Vagina (tissue), 2 donors: ENCODE data around the gene AGPAT3. TPM values are rescaled to one million over a fixed set of nuclear protein-coding genes. Genes with fewer than 3 reads are reported as not detected.

Experiments used
- DNase-seq, 2 donors: peaks; one replicate each; pipeline ENCODE4 v3.0.0-alpha.2; 2017; ENCODE audit errors: extremely low spot score in 2 of 2
- H3K27ac ChIP-seq: fragments of 200-600 bp; sonication (generic); one replicate; pipeline ENCODE4 v1.5.1; 2019
- H3K27me3 ChIP-seq: fragments of 200-600 bp; sonication (generic); one replicate; pipeline ENCODE4 v1.5.1; 2019
- H3K36me3 ChIP-seq, 2 donors: fragments of 200-600 bp; sonication (generic); one replicate each; pipeline ENCODE4 v1.5.1; 2017 to 2019
- H3K4me1 ChIP-seq: fragments of 200-600 bp; sonication (generic); one replicate; pipeline ENCODE4 v1.5.1; 2019
- H3K4me3 ChIP-seq, 2 donors: fragments of 200-600 bp; sonication (generic); 1 replicate in 1 of 2; 2 replicates in 1 of 2; pipeline ENCODE4 v1.5.1; 2016 to 2019
- H3K9me3 ChIP-seq: fragments of 200-600 bp; sonication (generic); one replicate; pipeline ENCODE4 v1.5.1; 2019
- CTCF ChIP-seq, 3 experiments: fragments of 450-650 bp in 2 of 3; fragments of 200-600 bp in 1 of 3; sonication (generic) in 1 of 3; IDR thresholded peaks; one replicate each; pipeline ENCODE4 v1.5.1; 2017 to 2019; ENCODE audit warnings: antibody characterized with exemption in 3 of 3, mild to moderate bottlenecking in 2 of 3, moderate library complexity in 2 of 3
- POLR2A ChIP-seq, 2 donors: fragments of 450-650 bp; IDR thresholded peaks; one replicate each; pipeline ENCODE4 v1.6.1; 2017; ENCODE audit warnings: antibody characterized with exemption in 2 of 2, mild to moderate bottlenecking in 2 of 2, moderate library complexity in 2 of 2
- POLR2AphosphoS5 ChIP-seq, 2 donors: sonication (generic); formaldehyde crosslinking; IDR thresholded peaks; one replicate each; pipeline ENCODE4 v1.9.0; 2017; ENCODE audit warnings: antibody characterized with exemption in 2 of 2, mild to moderate bottlenecking in 2 of 2, low read depth in 1 of 2; ENCODE audit not compliant: insufficient read depth in 1 of 2
- intact Hi-C: fragments of 100-400 bp; cut with DNase I; formaldehyde crosslinking; loops from one replicate; pipeline ENCODE4 v1.15.1; 2023
- total RNA-seq: library from RNA; depleted of rRNA; stranded (reverse); fragments of >200 nt; gene quantifications from one replicate; pipeline ENCODE4 v1.2.3, GENCODE V29; 2016

The AGPAT3 gene
- total RNA-seq, 1 donor from 2014 or later, result 34.4 TPM

GRCh38 chr21:43886565-43886964, 21.5 kb downstream of the AGPAT3 start:
- intact Hi-C loops, result no loop called here

GRCh38 chr21:43889069-43889468, 24.0 kb downstream of the AGPAT3 start:
- intact Hi-C loops, result no loop called here
- no peak overlapping the region for H3K4me3 ChIP-seq
- H3K27ac ChIP-seq, result no peak overlapping the region
- H3K27me3 ChIP-seq, result no peaks in the 10 kb centered on the region
- no peak for TF ChIP-seq POLR2A (IDR thresholded peaks at IDR 0.05)
- TF ChIP-seq POLR2AphosphoS5 (IDR thresholded peaks at IDR 0.05; ENCODE audit: insufficient read depth in 1 of 2, low read depth in 1 of 2), result no peak
- no peak for TF ChIP-seq CTCF (IDR thresholded peaks at IDR 0.05)
- DNase-seq, result no peak
- no peaks in the 10 kb centered on the region for H3K36me3 ChIP-seq
- no peaks in the 10 kb centered on the region for H3K9me3 ChIP-seq
- peaks cover 24% of the 10 kb centered on the region for H3K4me1 ChIP-seq

More at GRCh38 chr21:43886565-43886964, 21.5 kb downstream of the AGPAT3 start:
- H3K4me1 ChIP-seq, result peaks cover 36% of the 10 kb centered on the region
- H3K27ac ChIP-seq, result no peak overlapping the region
- H3K9me3 ChIP-seq, result no peaks in the 10 kb centered on the region
- H3K27me3 ChIP-seq, result no peaks in the 10 kb centered on the region
- no peaks in the 10 kb centered on the region for H3K36me3 ChIP-seq
- no peak for DNase-seq
- no peak overlapping the region for H3K4me3 ChIP-seq
- TF ChIP-seq POLR2A (IDR thresholded peaks at IDR 0.05) (no peak), CTCF (IDR thresholded peaks at IDR 0.05) (no peak), POLR2AphosphoS5 (IDR thresholded peaks at IDR 0.05; ENCODE audit: insufficient read depth in 1 of 2, low read depth in 1 of 2) (no peak)

- intact Hi-C loops, result no loop called here
- TF ChIP-seq CTCF (IDR thresholded peaks at IDR 0.05) (no peak), POLR2A (IDR thresholded peaks at IDR 0.05) (no peak), POLR2AphosphoS5 (IDR thresholded peaks at IDR 0.05; ENCODE audit: insufficient read depth in 1 of 2, low read depth in 1 of 2) (no peak)
- no peak for DNase-seq
Measured at GRCh38 chr21:43890042-43890441, 25.0 kb downstream of the AGPAT3 start.

GRCh38 chr21:43892334-43892733, 27.3 kb downstream of the AGPAT3 start:
- intact Hi-C loops, result no loop called here
- H3K9me3 ChIP-seq, result no peaks in the 10 kb centered on the region
- no peaks in the 10 kb centered on the region for H3K36me3 ChIP-seq

More at GRCh38 chr21:43890042-43890441, 25.0 kb downstream of the AGPAT3 start:
- Histone ChIP-seq H3K27ac (no peak overlapping the region), H3K9me3 (no peaks in the 10 kb centered on the region), H3K4me1 (peaks cover 14% of the 10 kb centered on the region), H3K27me3 (no peaks in the 10 kb centered on the region), H3K4me3 (no peak overlapping the region), H3K36me3 (no peaks in the 10 kb centered on the region)

More at GRCh38 chr21:43892334-43892733, 27.3 kb downstream of the AGPAT3 start:
- no peak overlapping the region for H3K4me3 ChIP-seq
- H3K27ac ChIP-seq, result no peak overlapping the region
- TF ChIP-seq POLR2AphosphoS5 (IDR thresholded peaks at IDR 0.05; ENCODE audit: insufficient read depth in 1 of 2, low read depth in 1 of 2) (no peak), CTCF (IDR thresholded peaks at IDR 0.05) (no peak), POLR2A (IDR thresholded peaks at IDR 0.05) (no peak)
- no peak for DNase-seq
- no peaks in the 10 kb centered on the region for H3K27me3 ChIP-seq
- peaks cover 6% of the 10 kb centered on the region for H3K4me1 ChIP-seq
